Measurements from ENCODE around the gene GNS. TPM values are rescaled to one million over a fixed set of nuclear protein-coding genes. Genes with fewer than 3 reads are reported as not detected.

Gene GNS
- total RNA-seq, 1 donor from 2014 or later = 188 TPM

DNA sequence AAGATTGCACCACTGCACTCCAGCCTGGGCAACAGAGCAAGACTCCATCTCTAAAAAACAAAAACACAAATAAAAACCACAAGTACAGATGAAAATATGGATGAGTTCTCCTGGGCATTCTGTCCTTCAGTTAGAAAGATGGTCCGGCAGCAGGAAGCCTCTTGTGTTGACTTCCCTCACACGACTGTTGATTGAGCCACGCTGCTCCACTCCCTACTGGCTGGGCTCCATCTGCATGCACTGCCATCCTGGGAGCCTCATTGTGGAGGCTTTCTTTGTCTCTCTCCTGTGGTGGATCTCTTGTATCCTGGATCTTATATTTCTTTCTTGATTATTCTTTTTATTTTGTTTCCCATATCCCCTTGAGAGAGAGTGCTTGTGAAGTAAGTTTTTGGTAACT, 34.4 kb upstream of the GNS start:
- ATAC-seq (peak; percentile 16), DNase-seq (no peak)
- no peaks in the 10 kb centered on the region for H3K27me3 ChIP-seq
- H3K9me3 ChIP-seq = no peaks in the 10 kb centered on the region
- intact Hi-C loops (cut with DNase I) = no loop called here
- H3K36me3 ChIP-seq = no peaks in the 10 kb centered on the region
- H3K27ac ChIP-seq = no peak overlapping the region
- H3K4me3 ChIP-seq = no peak overlapping the region
- no peaks in the 10 kb centered on the region for H3K4me1 ChIP-seq
- TF ChIP-seq, protein P1, sequence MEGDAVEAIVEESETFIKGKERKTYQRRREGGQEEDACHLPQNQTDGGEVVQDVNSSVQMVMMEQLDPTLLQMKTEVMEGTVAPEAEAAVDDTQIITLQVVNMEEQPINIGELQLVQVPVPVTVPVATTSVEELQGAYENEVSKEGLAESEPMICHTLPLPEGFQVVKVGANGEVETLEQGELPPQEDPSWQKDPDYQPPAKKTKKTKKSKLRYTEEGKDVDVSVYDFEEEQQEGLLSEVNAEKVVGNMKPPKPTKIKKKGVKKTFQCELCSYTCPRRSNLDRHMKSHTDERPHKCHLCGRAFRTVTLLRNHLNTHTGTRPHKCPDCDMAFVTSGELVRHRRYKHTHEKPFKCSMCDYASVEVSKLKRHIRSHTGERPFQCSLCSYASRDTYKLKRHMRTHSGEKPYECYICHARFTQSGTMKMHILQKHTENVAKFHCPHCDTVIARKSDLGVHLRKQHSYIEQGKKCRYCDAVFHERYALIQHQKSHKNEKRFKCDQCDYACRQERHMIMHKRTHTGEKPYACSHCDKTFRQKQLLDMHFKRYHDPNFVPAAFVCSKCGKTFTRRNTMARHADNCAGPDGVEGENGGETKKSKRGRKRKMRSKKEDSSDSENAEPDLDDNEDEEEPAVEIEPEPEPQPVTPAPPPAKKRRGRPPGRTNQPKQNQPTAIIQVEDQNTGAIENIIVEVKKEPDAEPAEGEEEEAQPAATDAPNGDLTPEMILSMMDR (IDR thresholded peaks at IDR 0.05) = no peak

- Histone ChIP-seq H3K27me3 (no peaks in the 10 kb centered on the region), H3K4me3 (no peak overlapping the region), H3K36me3 (no peaks in the 10 kb centered on the region), H3K27ac (no peak overlapping the region), H3K4me1 (no peaks in the 10 kb centered on the region), H3K9me3 (no peaks in the 10 kb centered on the region)
- intact Hi-C loops (cut with DNase I) = no loop called here
- DNase-seq = no peak
- no peak for ATAC-seq
- TF ChIP-seq, protein P1 (IDR thresholded peaks at IDR 0.05) = no peak
Observed at GRCh38 chr12:64792128-64792527, 32.9 kb upstream of the GNS start.

GRCh38 chr12:64791036-64791435, 31.8 kb upstream of the GNS start:
- no peak for DNase-seq
- Histone ChIP-seq H3K9me3 (no peaks in the 10 kb centered on the region), H3K27me3 (no peaks in the 10 kb centered on the region), H3K4me3 (no peak overlapping the region), H3K36me3 (no peaks in the 10 kb centered on the region), H3K27ac (no peak overlapping the region), H3K4me1 (no peaks in the 10 kb centered on the region)
- no peak for ATAC-seq
- intact Hi-C loops (cut with DNase I) = no loop called here
- TF ChIP-seq, protein P1 (IDR thresholded peaks at IDR 0.05) = no peak

DNA sequence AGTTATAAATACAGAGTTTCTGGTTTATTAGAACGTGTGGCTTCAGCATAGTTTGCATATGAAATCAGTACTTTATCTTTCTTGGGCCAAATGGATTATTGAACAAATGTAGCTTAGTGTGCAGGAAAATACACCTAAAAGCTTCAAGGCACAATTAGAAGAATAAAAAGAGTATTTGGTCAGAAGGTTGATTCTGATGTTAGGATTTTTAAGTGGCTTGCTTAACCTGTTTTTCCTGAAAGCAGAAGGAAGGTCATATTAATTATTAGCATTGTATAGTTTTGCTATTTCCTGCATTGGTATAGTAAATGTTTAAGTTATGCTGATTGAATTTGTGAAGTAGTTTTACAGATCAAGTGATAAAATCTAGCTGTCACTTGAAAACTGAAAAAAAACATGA, 31.0 kb upstream of the GNS start:
- H3K27ac ChIP-seq = no peak overlapping the region
- no peak for ATAC-seq
- no peaks in the 10 kb centered on the region for H3K27me3 ChIP-seq
- H3K4me3 ChIP-seq = no peak overlapping the region
- TF ChIP-seq, protein P1 (IDR thresholded peaks at IDR 0.05) = no peak
- no peaks in the 10 kb centered on the region for H3K4me1 ChIP-seq
- H3K36me3 ChIP-seq = no peaks in the 10 kb centered on the region
- no peaks in the 10 kb centered on the region for H3K9me3 ChIP-seq
- intact Hi-C loops (cut with DNase I) = no loop called here
- no peak for DNase-seq

GRCh38 chr12:64785838-64786237, 26.6 kb upstream of the GNS start:
- DNase-seq (no peak), ATAC-seq (no peak)
- Histone ChIP-seq H3K4me3 (no peak overlapping the region), H3K27me3 (no peaks in the 10 kb centered on the region), H3K36me3 (no peaks in the 10 kb centered on the region), H3K27ac (no peak overlapping the region), H3K9me3 (no peaks in the 10 kb centered on the region), H3K4me1 (peaks cover 9% of the 10 kb centered on the region)
- TF ChIP-seq, protein P1 (IDR thresholded peaks at IDR 0.05) = no peak
- intact Hi-C loops (cut with DNase I) = no loop called here

- TF ChIP-seq, protein P1 (IDR thresholded peaks at IDR 0.05) = no peak
- Histone ChIP-seq H3K36me3 (no peaks in the 10 kb centered on the region), H3K4me3 (peak overlapping the region; percentile 61), H3K27me3 (no peaks in the 10 kb centered on the region), H3K9me3 (no peaks in the 10 kb centered on the region), H3K4me1 (peaks cover 9% of the 10 kb centered on the region), H3K27ac (peak overlapping the region; percentile 64)
- intact Hi-C loops (cut with DNase I) = no loop called here
- ATAC-seq (no peak), DNase-seq (no peak)
Observed at GRCh38 chr12:64782191-64782876, 23.1 kb upstream of the GNS start.

Measured in upper lobe of right lung (tissue), 1 donor.